SK-N-DZ (cell line): ENCODE measurements around the gene ZBTB16.

Experiments used
- DNase-seq: peaks from one replicate; pipeline ENCODE4 v3.0.0-alpha.2; 2015; ENCODE audit warnings: low spot score

Gene ZBTB16

DNA sequence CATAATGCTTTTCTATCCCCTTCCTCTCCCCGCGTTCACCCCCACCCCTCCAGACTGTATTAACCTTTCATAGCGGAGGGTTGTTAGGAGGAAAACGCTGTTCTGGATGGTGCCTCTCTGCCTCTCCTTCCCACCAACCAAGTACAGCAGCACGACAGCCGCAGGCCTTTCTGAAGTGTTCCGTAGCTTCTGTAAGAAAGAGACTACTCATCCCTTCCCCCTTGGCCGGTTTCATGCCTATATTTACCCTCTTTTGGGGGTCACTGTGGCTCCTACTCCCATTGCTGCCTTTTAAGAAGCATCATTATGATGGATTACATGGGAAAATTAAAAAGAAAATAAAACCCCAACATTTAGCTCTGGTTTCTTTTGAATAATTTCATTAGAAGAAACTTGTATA lies 46.5 kb downstream of the ZBTB16 start:
- DNase-seq = no peak

DNA sequence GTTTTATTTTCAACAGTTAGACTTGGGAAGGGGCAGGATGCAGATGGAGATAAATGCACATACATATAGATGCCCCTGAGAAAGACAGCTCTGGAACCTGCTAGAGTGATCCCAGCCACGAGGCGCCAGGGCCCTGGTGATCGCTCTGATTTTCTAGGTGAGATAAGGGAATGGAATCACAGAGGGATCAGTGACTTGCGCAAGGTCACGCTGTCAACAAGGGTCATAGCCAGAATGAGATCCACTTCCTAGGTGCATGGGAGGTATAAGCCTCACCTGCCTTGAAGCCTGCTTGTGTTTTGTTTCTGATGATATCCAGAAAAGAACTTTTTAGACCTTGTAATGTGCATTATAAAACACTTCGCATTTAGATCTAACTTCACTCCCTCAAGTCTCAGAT lies 47.5 kb downstream of the ZBTB16 start:
- peak; percentile 1 for DNase-seq

DNA sequence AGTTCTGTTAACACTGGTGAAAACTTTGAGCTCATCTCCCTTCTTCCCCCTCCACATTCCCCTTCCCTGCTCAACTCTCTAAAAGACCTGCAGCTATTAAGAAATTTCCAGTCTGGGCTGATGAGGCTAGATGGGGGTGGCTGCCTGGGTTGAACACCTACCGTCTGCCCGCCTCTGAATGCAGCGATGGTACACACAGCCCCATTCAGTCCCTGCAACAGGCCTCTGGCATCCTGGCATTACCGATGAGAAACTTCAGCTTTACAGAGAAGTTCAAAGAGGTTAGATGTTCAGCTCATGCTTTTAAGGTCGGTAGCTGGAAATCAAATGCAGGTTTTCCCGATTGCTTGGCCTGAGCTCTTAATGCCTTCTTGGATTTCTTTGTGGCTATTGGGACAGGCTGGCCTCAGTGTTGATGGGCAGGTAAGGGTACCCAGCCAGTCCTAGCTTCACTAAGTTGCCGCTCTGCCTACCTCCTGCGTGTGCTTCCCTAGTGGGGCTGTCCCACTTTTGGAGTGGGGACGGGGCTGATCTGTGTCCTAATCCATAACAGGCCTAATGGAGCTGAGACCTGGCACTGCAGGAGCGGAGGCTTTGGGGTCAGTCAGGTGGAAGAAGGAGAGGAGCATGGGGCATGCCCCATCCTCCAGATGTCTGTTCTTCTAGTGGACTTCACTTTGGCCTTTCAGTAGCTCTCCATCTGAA lies 49.1 kb downstream of the ZBTB16 start:
- DNase-seq = no peak

DNA sequence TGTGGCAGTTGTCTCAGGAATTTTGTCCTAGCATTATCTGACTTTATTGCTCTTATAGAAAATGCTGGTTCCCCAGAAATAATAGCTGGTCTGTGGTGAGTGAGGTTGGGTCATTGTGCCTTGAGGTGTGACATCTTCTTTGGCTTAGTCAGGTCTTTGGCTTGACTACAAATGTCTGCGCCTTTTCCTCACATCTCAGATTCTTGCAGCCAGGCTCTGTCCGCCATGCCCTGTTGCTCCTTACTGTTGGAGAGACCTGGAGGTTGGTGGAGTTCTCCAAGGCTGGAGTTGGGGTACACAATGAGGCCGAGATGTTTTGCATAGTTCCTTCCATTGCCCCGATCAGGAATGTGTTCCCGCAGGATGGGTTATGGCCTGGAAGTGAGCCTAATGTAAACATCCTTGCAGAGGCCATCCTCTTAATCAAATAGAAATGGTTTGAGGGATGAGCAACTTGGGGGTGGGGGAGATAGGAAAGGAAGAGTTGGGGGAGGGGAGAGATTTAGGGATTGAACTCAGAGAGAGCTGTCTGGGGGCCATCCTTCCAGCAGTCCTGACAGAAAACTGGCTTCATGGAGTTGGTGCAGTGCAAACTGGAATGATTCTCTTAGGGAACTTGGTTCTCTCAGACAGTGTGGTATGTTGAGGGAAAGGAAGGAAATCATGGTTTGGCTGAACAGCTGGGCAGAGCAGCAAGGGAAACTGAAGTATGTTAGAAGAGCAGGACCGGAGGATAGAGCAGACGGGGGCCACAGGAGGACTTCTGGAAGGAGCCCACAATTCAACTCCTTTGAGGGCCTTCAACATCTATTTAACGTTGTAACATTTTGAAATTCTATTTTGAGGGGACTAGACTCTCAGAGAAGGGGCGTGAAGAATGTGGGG lies 49.9 kb downstream of the ZBTB16 start:
- DNase-seq = no peak

DNA sequence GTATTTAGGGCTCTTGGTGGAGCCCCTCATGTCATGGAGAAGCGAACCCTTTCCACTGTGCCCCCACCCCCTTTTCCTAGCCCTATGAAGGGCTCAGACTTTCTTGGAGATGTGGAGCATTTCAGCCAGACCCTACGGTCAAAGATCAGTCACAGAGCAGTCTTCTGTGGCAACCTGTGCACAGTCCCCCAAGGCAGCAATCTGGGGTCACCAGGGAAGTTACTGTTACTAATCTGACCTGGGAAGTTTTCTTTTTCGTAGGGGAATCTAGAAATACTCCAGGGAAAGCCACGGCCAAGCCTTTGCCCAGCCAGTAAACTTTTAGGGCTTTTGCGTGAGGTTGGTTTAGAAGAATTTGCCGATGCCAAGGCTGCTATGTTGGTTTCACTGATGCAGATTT lies 50.6 kb downstream of the ZBTB16 start:
- no peak for DNase-seq

DNA sequence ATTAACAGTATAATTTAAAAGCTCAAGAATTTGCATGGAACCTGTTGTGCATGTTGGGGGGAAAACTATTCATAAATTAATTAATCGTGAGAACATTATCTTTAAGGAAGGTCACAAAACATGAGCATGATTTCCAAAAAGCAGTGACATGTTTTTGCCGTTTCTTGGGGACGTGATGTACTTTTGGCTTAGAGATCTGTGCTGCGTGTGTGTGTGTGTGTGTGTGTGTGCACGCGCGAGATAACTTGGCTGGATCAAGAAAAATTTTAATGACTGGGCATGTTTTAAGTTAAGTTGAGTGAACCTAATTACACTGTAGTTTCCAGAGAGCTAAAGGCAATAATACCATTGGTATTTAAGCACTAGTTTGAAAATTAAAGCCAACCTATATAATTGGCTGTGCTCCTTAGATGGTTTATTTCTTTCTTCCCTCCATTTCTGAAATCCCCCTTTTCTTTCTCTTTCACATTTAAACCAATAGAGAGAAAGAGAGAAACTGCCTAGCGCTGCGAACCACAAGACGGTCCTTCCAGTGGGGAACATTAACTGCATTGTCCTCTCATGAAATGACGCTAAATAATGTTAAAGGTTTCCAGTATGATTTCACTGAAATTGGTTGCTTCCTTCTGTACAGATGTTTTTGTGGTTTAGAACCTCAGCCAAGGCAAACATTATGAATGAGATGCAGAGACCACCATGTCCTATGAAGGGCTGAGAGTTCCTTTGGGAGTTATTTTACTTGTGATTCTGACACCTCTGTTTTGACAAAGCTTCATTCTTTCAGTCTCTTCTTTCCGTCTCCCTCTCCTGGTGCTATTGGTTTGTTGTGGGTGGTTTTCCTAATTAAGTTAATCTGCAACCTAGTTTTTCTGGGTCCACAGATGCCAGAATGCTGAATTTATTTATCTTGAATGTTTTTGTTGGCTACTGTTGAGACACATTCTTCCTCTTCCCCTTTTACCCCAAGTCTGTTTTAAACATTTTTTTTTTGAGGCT lies 51.7 kb downstream of the ZBTB16 start:
- DNase-seq = no peak

DNA sequence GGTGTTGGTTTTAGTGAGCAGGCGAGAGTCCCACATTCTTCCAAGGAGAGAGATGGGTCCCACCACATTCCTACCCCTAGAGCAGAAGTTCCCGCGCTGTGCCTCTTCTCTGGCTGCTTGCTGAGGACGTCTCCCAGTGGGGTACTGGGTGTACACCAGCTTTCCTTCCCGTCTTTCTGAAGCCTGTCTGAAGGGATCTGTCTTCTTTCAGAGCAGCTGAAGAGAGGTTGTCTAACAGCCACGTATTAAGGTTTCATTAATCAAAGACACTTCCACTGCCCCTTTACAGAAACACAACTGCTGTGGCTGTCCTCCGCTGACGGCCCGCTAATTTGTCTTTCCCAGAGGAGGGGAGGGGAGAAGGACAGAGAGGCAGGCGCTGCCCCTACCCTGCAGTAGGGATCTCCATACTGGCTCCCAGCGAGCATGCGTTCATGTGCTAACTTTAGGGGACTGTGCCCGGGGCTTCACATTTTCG lies 56.0 kb downstream of the ZBTB16 start:
- DNase-seq = peak; percentile 14

DNA sequence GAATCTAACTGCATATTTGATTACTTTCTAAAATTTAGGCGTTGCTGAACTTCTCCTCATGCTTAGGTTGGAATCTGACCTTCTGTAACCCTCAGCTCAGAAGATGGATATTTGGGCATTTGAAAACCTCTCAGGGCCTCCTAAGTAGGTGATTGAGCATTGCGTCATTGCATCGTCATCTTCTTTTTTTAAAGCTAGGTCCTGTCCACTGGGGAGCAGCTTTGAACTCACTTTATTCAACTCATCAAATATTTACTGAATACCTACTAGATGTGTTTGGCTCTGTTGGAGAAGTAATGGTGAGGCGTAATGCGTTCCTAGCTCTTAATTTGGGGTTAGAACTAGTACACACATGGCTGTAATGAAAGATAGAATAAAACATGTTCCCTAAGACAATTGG lies 56.8 kb downstream of the ZBTB16 start:
- no peak for DNase-seq

DNA sequence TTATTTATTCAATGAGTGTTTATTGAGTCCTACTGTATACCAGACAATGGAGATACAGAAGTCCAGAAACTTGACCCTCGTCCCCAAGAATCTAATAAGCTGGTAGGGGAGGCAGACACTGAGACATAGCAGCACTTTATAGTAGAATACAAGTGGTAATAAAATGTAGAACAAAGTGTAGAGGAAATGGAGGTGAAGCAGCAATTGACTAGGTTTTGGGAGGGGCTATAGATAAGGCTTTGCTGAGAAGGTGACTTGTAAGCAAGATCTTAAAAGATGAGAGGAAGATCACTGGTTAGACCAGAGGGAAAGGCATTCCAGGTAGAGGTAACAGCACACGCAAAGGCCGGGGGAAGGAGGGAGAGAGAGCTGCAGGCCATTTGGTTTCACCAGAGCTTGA lies 57.3 kb downstream of the ZBTB16 start:
- DNase-seq = no peak

DNA sequence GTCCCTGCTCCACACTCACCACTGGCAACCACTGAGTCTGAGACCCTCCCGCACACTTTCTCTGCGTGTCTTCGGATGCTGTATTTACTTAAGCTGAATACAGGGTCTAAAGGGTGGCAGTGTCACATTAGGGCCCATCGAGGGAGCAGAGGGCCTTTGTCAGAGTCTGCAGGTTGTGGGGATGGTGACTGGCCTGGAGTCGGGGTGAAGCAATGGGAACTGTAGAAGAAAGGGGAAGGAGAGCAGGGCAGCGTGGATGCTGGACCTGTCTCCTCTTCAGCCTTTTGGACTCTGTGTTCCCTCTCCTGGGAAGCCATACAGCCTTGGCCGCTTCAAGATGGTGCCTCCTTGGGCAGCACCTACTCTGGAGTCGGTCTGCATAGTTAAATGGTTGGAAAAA lies 61.1 kb downstream of the ZBTB16 start:
- no peak for DNase-seq

DNA sequence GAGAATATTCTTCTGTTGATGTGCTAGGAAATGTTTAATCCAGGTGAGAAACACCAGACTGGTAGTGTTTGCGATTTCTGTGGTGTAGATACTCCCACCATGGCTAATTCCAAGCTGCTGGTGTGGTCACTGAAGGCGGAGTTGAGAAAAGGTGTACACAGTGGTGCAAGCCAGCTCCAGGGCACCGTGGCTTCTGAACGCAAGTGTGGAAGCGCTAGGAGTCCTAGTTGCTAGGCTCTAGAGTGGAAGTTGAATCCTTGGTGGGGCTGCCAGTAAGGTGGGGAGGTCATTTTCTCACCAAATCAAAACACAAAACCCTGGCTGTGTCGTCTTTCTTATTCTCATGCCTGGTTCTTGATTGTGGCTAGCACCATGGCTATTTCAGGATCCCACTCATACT lies 61.6 kb downstream of the ZBTB16 start:
- no peak for DNase-seq

DNA sequence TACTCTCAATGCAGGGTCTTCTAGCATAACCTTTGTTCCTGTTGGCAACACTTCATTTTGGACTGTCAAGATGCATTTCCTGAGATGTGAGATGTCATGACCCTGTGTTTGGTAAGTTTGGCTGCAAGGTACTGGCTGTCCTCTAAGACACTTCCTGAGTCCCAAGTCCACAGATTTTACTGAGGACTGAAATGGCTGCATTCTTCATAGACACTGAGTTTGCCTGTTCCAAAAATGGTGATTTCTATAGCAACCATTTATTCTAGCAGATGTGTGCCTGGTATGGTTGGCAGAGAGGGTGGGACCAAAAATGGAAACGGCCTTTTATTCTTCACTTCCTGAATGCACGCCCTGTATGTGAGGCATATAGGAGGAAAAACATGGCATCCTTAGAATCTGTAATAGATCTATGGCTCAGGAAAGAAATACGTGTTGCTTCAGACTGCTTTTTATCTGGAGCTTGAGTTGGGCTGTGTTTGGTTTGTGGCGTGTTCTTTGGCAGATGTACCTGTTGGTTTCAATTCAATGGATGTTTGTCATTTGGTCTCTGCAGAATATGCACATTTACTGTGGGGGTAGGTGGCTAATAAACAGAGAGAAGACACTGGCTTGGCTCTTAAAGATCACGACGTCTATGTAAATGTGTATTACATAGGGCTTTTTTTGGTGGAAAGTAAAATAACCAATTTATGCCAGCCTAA lies 62.4 kb downstream of the ZBTB16 start:
- DNase-seq = no peak

DNA sequence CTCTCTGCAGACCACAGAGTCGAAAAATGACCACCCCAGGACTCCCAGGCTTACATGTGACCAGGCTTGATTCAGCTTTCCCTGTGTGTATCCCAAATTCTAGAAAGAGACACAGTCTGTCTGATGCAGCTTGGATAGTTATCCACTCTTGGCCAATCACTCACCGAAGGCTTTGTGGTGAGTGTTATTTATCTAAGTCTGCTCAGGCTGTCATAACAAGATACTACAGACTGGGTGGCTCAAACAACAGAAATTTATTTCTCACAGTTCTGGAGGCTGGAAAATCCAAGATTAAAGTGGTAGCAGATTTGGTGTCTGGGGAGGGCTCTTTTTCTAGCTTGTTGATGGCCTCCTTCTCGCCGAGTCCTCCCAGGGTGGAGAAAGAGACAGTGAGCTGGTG lies 63.2 kb downstream of the ZBTB16 start:
- no peak for DNase-seq

DNA sequence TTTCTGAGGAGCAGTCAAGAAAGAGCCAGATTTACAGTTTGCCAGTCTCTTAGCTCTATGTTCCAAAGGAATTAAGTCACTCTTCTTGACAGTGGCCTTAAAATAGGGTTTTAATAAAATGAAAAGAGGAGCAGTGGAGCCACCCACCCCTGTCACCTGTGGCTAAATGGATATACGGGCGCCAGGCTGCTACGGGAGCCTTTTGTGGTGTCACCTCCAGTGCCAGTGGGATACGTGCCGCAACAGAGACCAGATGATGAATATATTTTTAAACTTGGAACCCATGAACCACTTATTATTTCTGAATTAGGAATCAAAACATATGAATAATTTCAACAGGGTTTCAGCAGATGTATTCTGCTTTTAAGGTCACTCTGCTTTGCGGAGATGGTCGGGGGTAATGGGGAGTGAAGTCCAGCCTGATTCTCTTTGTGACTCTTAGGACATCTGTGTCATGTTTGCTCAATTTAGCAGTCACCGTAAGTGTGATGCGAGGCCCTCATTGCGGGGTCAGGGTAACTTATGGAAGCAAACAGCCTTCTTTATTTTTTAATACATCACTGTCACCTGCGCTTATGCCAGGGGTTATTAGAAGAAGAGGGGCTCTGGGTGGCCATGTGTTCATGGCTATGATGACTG lies 64.3 kb downstream of the ZBTB16 start:
- no peak for DNase-seq

DNA sequence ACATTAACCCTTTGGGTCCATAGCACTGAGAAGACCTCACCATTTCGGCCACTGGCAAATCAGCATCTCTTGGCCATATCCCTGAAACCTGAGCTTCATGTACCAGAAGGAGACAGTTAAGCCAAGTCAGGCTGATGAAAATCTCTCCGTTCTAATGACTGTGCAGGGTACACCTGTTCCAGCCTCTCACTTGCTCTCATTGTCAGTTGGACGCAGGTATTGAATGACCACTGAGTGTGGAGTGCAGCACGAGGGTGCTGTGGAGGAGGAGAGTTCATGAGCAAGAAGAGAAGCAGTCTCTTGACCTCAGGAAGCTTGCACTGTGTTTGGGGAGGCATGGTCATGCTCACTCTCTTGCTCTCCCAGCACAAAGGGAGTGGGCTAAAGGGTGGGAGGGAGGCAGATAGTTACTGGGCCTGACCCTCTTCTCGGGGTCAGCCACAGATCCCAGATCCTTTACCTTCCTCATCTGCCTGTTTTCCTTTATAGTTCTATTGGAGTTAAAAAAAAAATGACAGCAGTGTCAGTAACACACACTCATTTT lies 65.2 kb downstream of the ZBTB16 start:
- DNase-seq = no peak

DNA sequence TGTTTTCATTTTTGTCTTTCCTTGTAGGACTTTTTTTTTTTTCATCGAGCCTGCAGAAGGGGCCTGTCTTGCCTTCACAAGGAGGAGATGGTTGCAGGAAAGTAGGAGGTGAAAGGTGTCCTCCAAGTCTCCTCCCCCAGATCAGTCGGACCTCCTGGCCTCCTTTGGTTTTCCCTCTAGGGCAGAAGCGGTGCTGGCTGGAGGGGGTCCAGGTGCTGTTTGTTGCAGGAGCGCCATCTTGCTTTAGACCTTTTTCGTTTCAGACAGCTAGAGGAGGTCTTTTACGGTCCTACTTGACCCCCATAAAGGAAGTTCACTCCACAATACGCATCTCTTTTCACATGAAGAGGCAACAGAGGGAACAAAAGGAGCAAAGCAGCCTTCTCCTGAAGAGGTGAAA lies 66.0 kb downstream of the ZBTB16 start:
- no peak for DNase-seq

DNA sequence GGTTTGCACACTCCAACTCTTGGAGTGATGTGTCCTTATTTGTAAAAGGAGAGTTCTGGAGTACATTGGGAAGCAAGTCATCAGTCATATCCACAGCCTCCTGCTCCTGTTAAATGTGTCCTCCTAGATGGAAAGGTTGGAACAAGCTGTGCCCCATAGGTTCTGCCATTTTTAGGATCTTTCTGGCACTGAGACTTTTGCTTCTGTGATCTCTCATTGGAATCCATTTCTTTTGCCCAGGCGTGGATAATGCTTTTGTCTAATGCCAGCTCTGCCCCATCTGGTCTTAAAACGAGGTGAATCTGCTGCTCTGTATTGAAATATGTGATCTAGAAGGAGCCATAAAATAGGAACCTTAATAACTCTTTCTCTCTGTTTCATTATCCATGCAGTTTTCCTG lies 66.4 kb downstream of the ZBTB16 start:
- no peak for DNase-seq

DNA sequence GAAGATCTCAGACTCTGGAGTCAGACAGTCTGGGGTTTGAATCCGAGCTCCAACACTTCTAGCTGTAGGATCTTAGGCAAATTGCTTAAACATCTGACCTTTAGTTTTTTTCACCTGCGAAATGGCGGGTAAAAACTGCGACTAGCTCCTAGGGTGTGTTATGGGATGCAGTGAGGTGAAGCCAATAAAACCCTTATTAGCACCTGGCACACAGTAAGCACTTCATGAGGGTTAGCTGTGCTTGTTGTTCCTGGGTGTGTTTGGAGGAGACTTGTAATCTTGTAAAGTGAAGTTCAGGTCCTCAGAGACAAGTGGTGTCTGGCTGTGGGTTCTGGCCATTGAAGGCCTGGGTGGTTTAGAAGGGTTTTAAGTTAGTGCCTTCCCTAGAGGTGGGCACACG lies 68.9 kb downstream of the ZBTB16 start:
- DNase-seq = no peak

DNA sequence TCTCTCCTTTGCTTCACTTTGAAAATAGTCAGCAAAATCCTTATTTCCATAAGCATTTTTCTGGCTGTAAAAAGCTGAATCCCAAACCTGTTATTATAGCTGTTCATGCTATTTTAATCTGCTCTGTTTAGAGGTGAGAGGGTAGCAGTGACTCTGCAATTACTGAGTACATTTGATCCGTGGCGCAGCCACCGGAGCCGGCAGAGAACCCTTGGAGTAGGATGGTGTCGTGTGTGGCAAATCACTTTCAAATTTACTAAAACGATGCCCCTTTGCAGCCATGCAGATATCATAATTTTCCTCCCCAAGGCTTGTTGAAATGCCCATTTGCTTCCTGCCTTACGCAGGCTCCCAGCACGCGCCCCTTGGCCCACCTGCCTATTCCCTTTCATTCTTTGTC lies 69.6 kb downstream of the ZBTB16 start:
- DNase-seq = no peak

DNA sequence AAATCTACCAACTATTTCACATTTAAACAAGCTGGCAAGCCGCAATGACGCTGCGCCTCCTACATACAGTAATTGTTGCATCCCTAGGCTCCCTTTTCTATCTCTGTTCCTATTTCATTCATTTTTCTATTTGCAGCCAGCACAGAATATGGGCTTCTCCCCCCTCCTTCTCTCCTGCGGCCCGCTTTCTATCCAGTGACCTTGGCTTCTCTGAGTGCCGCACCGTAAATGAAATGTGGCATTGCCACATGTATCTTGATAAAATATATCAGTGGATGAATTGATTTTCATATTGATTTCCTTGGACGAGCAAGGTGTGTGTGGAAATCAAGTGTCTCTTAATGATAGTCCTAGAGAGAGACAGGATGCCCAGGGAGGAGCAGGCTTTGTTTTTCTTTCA lies 70.2 kb downstream of the ZBTB16 start:
- no peak for DNase-seq
